Liver (tissue), 9 donors: ENCODE data around the gene ASCL3. TPM values are rescaled to one million over a fixed set of nuclear protein-coding genes. Genes with fewer than 3 reads are reported as not detected.

Source experiments
- DNase-seq: peaks from one replicate; pipeline ENCODE4 v3.0.0-alpha.2; 2017; ENCODE audit warnings: low spot score
- H3K27ac ChIP-seq, 2 donors: one replicate each; pipeline ENCODE4 v1.7.0; 2013; ENCODE audit warnings: inconsistent platforms in 2 of 2, low read length in 2 of 2, control low read depth in 1 of 2, low read depth in 1 of 2, mild to moderate bottlenecking in 1 of 2
- H3K27me3 ChIP-seq, 4 donors: one replicate each; pipeline versions ENCODE4 v1.6.1 to v1.7.0; 2013; ENCODE audit warnings: low read length in 3 of 4, inconsistent platforms in 1 of 4, mild to moderate bottlenecking in 1 of 4, moderate library complexity in 1 of 4; ENCODE audit not compliant: control insufficient read depth in 4 of 4, insufficient read depth in 4 of 4
- H3K36me3 ChIP-seq, 4 donors: one replicate each; pipeline versions ENCODE4 v1.6.1 to v1.7.0; 2013; ENCODE audit warnings: low read length in 3 of 4, mild to moderate bottlenecking in 3 of 4, low read depth in 1 of 4, moderate library complexity in 1 of 4; ENCODE audit not compliant: control insufficient read depth in 4 of 4, insufficient read depth in 3 of 4
- H3K4me1 ChIP-seq, 4 donors: one replicate each; pipeline versions ENCODE4 v1.6.1 to v1.7.0; 2013; ENCODE audit warnings: low read length in 3 of 4, mild to moderate bottlenecking in 3 of 4, moderate library complexity in 1 of 4; ENCODE audit not compliant: control insufficient read depth in 4 of 4, insufficient read depth in 4 of 4
- H3K4me3 ChIP-seq, 3 donors: one replicate each; pipeline versions ENCODE4 v1.6.1 to v1.7.0; 2013; ENCODE audit warnings: low read length in 3 of 3, control low read depth in 1 of 3, low read depth in 1 of 3, mild to moderate bottlenecking in 1 of 3
- H3K9ac ChIP-seq, 2 donors: one replicate each; pipeline ENCODE4 v1.7.0; 2013; ENCODE audit warnings: low read length in 2 of 2, mild to moderate bottlenecking in 2 of 2, moderate library complexity in 2 of 2, control low read depth in 1 of 2, low read depth in 1 of 2
- H3K9me3 ChIP-seq, 4 donors: one replicate each; pipeline versions ENCODE4 v1.6.1 to v1.7.0; 2013; ENCODE audit warnings: low read length in 3 of 4; ENCODE audit not compliant: control insufficient read depth in 4 of 4
- EGR1 ChIP-seq, 2 donors: IDR thresholded peaks; 2 replicates each; pipeline ENCODE4 v1.6.1; 2016 to 2018; ENCODE audit warnings: antibody characterized with exemption in 2 of 2, low read depth in 2 of 2
- FOXA1 ChIP-seq: IDR thresholded peaks from 2 replicates; pipeline ENCODE4 v1.6.1; 2016; ENCODE audit warnings: antibody characterized with exemption
- FOXA2 ChIP-seq: IDR thresholded peaks from 2 replicates; pipeline ENCODE4 v1.6.1; 2016; ENCODE audit warnings: antibody characterized with exemption
- GABPA ChIP-seq, 2 donors: IDR thresholded peaks in 1 of 2; conservative IDR thresholded peaks in 1 of 2; 2 replicates each; pipeline ENCODE4 v1.6.1; 2016; ENCODE audit warnings: antibody characterized with exemption in 2 of 2, mild to moderate bottlenecking in 1 of 2, moderate library complexity in 1 of 2
- HNF4G ChIP-seq: IDR thresholded peaks from 2 replicates; pipeline ENCODE4 v1.6.1; 2016; ENCODE audit warnings: antibody characterized with exemption
- JUND ChIP-seq, 2 donors: IDR thresholded peaks; 2 replicates each; pipeline ENCODE4 v1.6.1; 2016; ENCODE audit warnings: antibody characterized with exemption in 2 of 2
- MAX ChIP-seq: IDR thresholded peaks from 2 replicates; pipeline ENCODE4 v1.6.1; 2016; ENCODE audit warnings: antibody characterized with exemption
- NR2F2 ChIP-seq: IDR thresholded peaks from 2 replicates; pipeline ENCODE4 v1.6.1; 2016; ENCODE audit warnings: antibody characterized with exemption
- RAD21 ChIP-seq, 2 donors: IDR thresholded peaks; 2 replicates each; pipeline ENCODE4 v1.6.1; 2016; ENCODE audit warnings: antibody characterized with exemption in 2 of 2, mild to moderate bottlenecking in 2 of 2
- RXRA ChIP-seq, 2 donors: IDR thresholded peaks; 2 replicates each; pipeline ENCODE4 v1.6.1; 2017 to 2018; ENCODE audit warnings: antibody characterized with exemption in 2 of 2, mild to moderate bottlenecking in 1 of 2
- SP1 ChIP-seq: IDR thresholded peaks from 2 replicates; pipeline ENCODE4 v1.6.1; 2018; ENCODE audit warnings: antibody characterized with exemption, mild to moderate bottlenecking
- TAF1 ChIP-seq: conservative IDR thresholded peaks from 2 replicates; pipeline ENCODE4 v1.6.1; 2016; ENCODE audit warnings: antibody characterized with exemption, mild to moderate bottlenecking
- YY1 ChIP-seq: IDR thresholded peaks from 2 replicates; pipeline ENCODE4 v1.6.1; 2016; ENCODE audit warnings: antibody characterized with exemption, mild to moderate bottlenecking
- WGBS: extraction: QIAGEN DNeasy Blood & Tissue Kit; methylation state at CpG from one replicate; pipeline ENCODE4 v1.1.7; 2013; 5-methylcytosine and 5-hydroxymethylcytosine counted together
- polyA plus RNA-seq, 2 donors: library from polyadenylated mRNA; stranded (reverse) in 1 of 2; unstranded in 1 of 2; fragments of 200-250 nt in 1 of 2; fragments of >200 nt in 1 of 2; fragmentation: Nextera tagmentation in 1 of 2; extraction: Ambion mirVana in 1 of 2; gene quantifications; one replicate each; pipeline versions ENCODE4 v1.2.1 to v1.2.3, GENCODE V29; 2013 to 2015
- total RNA-seq, 2 donors: library from RNA; depleted of rRNA; stranded (reverse); fragments of >200 nt; gene quantifications; one replicate each; pipeline ENCODE4 v1.2.3, GENCODE V29; 2014
- TF ChIP-seq, protein P1 (sequence below): IDR thresholded peaks from 2 replicates; pipeline ENCODE4 v1.6.1; 2016; ENCODE audit warnings: antibody characterized with exemption
- TF ChIP-seq, protein P2 (sequence below): fragments of 150-350 bp; IDR thresholded peaks from 2 replicates; pipeline ENCODE4 v1.5.1; 2017; ENCODE audit warnings: improper control_type of control experiment, low read depth, low read length; ENCODE audit not compliant: missing input control
- donor health status: healthy.
- donor health status: healthy.
- donor health status: healthy.
- donor health status: healthy.
- donor health status: healthy.

The ASCL3 gene
- total RNA-seq (not detected), polyA plus RNA-seq (not detected)

DNA sequence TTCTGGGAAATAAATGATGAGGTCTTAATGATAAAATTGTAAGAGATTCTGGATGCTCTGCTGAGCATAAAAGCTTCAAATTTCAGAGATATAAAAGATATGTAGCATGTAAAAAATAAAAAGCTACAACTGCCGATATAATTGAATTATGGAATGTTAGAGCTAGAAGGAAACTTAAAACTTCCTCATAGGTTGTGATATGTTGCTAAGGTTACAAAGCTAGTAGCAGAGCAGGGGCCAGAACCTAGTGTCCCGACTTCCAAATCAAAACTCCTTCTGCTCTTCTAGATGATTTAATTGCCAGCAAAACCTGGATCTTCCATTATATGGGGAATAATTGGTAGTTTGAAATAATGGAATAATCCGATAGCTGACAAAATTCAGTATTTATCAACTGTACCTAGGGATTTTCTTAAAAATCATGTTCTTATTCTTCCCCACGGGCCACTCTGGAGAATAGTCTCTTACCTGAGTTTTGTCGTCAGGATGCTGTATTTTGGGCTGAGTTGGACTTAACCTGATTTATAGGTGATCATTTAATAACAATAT, at the start of gene ASCL3:
ASCL3 (minus strand) TSS at position 499 of the 549 bp plus-strand sequence. CDS start 4,855 bp downstream, outside the sequence.
- Histone ChIP-seq H3K36me3 (peaks cover 0 to 6% (median 4%) of the 10 kb centered on the region in 4 donors), H3K9me3 (no peaks in the 10 kb centered on the region), H3K27me3 (no peaks in the 10 kb centered on the region), H3K9ac (no peak within 1 kb of the TSS), H3K4me3 (no peak within 1 kb of the TSS), H3K27ac (no peak within 1 kb of the TSS), H3K4me1 (no peaks in the 10 kb centered on the region)
- WGBS: 71% methylated on average over 5 of the region's 5 CpGs
- TF ChIP-seq JUND (IDR thresholded peaks at IDR 0.05) (no peak), NR2F2 (no peak), FOXA2 (no peak), RXRA (IDR thresholded peaks at IDR 0.05) (no peak), EGR1 (IDR thresholded peaks at IDR 0.05; ENCODE audit: low read depth in 2 of 2) (no peak), FOXA1 (no peak), MAX (no peak), HNF4G (no peak), RAD21 (IDR thresholded peaks at IDR 0.05) (no peak), GABPA (IDR thresholded peaks at IDR 0.05 in 1 of 2, conservative IDR thresholded peaks at IDR 0.05 in 1 of 2) (no peak), TAF1 (no peak), YY1 (no peak), SP1 (no peak)
- TF ChIP-seq, protein P1, sequence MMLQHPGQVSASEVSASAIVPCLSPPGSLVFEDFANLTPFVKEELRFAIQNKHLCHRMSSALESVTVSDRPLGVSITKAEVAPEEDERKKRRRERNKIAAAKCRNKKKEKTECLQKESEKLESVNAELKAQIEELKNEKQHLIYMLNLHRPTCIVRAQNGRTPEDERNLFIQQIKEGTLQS: no peak
- TF ChIP-seq, protein P2, sequence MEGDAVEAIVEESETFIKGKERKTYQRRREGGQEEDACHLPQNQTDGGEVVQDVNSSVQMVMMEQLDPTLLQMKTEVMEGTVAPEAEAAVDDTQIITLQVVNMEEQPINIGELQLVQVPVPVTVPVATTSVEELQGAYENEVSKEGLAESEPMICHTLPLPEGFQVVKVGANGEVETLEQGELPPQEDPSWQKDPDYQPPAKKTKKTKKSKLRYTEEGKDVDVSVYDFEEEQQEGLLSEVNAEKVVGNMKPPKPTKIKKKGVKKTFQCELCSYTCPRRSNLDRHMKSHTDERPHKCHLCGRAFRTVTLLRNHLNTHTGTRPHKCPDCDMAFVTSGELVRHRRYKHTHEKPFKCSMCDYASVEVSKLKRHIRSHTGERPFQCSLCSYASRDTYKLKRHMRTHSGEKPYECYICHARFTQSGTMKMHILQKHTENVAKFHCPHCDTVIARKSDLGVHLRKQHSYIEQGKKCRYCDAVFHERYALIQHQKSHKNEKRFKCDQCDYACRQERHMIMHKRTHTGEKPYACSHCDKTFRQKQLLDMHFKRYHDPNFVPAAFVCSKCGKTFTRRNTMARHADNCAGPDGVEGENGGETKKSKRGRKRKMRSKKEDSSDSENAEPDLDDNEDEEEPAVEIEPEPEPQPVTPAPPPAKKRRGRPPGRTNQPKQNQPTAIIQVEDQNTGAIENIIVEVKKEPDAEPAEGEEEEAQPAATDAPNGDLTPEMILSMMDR: no peak
- no peak for DNase-seq

DNA sequence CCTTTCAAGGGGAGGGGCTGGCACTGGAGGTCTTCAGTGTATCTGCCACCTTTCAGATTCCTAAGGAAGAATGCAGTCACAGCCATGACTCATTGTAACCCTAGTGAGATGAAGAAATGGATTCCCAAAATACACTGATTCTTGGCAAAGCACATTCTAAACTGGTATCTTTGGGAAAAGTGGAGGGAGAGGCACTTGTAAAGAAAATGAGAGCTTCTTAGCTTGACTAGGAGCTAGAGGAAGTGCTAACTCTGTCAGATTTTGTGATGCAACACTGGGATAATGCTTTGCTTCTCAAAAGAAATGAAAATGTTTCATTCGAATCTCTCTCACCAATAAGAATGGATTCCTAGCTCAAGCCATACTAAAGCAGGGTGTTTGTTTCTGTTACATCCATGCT, 46.6 kb upstream of the ASCL3 start:
- H3K4me3 ChIP-seq: no peak overlapping the region
- DNase-seq: no peak
- H3K4me1 ChIP-seq: no peaks in the 10 kb centered on the region
- TF ChIP-seq FOXA1: no peak
- TF ChIP-seq, protein P1: no peak
- TF ChIP-seq MAX: no peak
- no peak for TF ChIP-seq HNF4G
- no peak for TF ChIP-seq RXRA (IDR thresholded peaks at IDR 0.05)
- TF ChIP-seq NR2F2: no peak
- TF ChIP-seq, protein P2: no peak
- 87% methylated on average over 1 of the region's 1 CpG for WGBS
- H3K36me3 ChIP-seq: no peaks in the 10 kb centered on the region
- H3K27ac ChIP-seq: no peak overlapping the region
- no peaks in the 10 kb centered on the region for H3K9me3 ChIP-seq
- peaks cover 0 to 3% (median 0%) of the 10 kb centered on the region in 4 donors for H3K27me3 ChIP-seq
- no peak overlapping the region for H3K9ac ChIP-seq
